Heart left ventricle (tissue), 13 donors: Measurements from ENCODE around the gene ZNF674.

Experiments
- CTCF ChIP-seq, 12 donors: fragments of 200-600 bp; sonication (generic) in 4 of 12; IDR thresholded peaks; one replicate each; pipeline versions ENCODE4 v1.5.0 to v1.8.0; 2018 to 2022; ENCODE audit warnings: antibody characterized with exemption in 12 of 12, mild to moderate bottlenecking in 5 of 12
- POLR2A ChIP-seq, 2 donors: fragments of 450-650 bp; IDR thresholded peaks; one replicate each; pipeline ENCODE4 v1.6.1; 2017; ENCODE audit warnings: antibody characterized with exemption in 2 of 2, mild to moderate bottlenecking in 2 of 2, moderate library complexity in 2 of 2
- donor health status: ischemic (EF 13 %, LVEDD 7.1; RV severe dilation, severe dysfunction).
- donor health status: DM: no; HTN: yes; CAD: no.
- donor health status: DM: no; HTN: no; CAD: no.
- donor health status: ischemic (EF 25% LVEDD 6.9; RV normal size, moderate dysfunction).
- donor health status: ischemic (EF 25% LVEDD 5.7; RV mildly dilated, moderate dysfunction).
- donor health status: ischemic (EF 35%, LVEDD 5.7; RV mildly dilated, moderate dysfunction).
- donor health status: nonischemic (EF 11% LVEDD 7.7; RV severe dilation, severe dysfunction).
- donor health status: DM: yes; HTN: yes; CAD: no.
- donor health status: PGD.
- donor health status: ischemic (EF 29% LVEDD 5.4; RV normal size, mild dysfunction).
- donor health status: nonischemic (EF 23%, LVEDD 6.1; RV moderate dilation, normal function).

GRCh38 chrX:46574774-46575381 lies 29.7 kb upstream of the ZNF674 start:
- TF ChIP-seq CTCF (IDR thresholded peaks at IDR 0.05) (no peak), POLR2A (IDR thresholded peaks at IDR 0.05) (no peak)
